CD8-positive, alpha-beta memory T cell (primary cell): ENCODE measurements around the gene NPAS3. TPM values are rescaled to one million over a fixed set of nuclear protein-coding genes. Genes with fewer than 3 reads are reported as not detected.
A peak's percentile ranks its signal among the peaks of the same experiment; 100 is the strongest.

Source experiments
- CTCF ChIA-PET: fragments of 350-600 bp; sonication (Branson Sonifier 250); formaldehyde crosslinking; loops from one replicate; lab custom pipeline; 2021; ENCODE audit warnings: antibody characterized with exemption; lab: Charles Lee
- POLR2A ChIA-PET: fragments of 350-600 bp; sonication (Branson Sonifier 250); formaldehyde crosslinking; loops from one replicate; lab custom pipeline; 2021; ENCODE audit warnings: antibody characterized with exemption; lab: Charles Lee
- DNase-seq, 5 donors: peaks; one replicate each; pipeline versions ENCODE4 v3.0.0 to v3.0.0-alpha.2; 2020 to 2022; ENCODE audit warnings: mixed read lengths in 1 of 5
- H3K27ac ChIP-seq: one replicate; pipeline ENCODE4 v1.7.0; 2013; ENCODE audit warnings: low read depth, mild to moderate bottlenecking, low read length, moderate library complexity
- H3K27me3 ChIP-seq: 2 replicates; pipeline ENCODE4 v1.7.0; 2013; ENCODE audit warnings: low read length, mild to moderate bottlenecking; ENCODE audit not compliant: insufficient read depth, poor library complexity, severe bottlenecking
- H3K36me3 ChIP-seq: 2 replicates; pipeline ENCODE4 v1.7.0; 2013; ENCODE audit warnings: mild to moderate bottlenecking, low read length, moderate library complexity; ENCODE audit not compliant: insufficient read depth
- H3K4me1 ChIP-seq: 2 replicates; pipeline ENCODE4 v1.7.0; 2013; ENCODE audit warnings: mild to moderate bottlenecking, low read length, moderate library complexity; ENCODE audit not compliant: insufficient read depth
- H3K4me3 ChIP-seq: 2 replicates; pipeline ENCODE4 v1.7.0; 2013; ENCODE audit warnings: mild to moderate bottlenecking, low read length
- H3K9me3 ChIP-seq: 2 replicates; pipeline ENCODE4 v1.7.0; 2013; ENCODE audit warnings: mild to moderate bottlenecking, low read length
- H3K27ac Mint-ChIP-seq, 8 donors: one replicate each; pipeline ENCODE4 v1.8.0; 2020 to 2021; ENCODE audit warnings: mixed read lengths in 8 of 8, mild to moderate bottlenecking in 6 of 8, inconsistent platforms in 3 of 8, moderate library complexity in 3 of 8
- H3K27me3 Mint-ChIP-seq, 2 donors: one replicate each; pipeline ENCODE4 v1.8.0; 2020 to 2021; ENCODE audit warnings: mixed read lengths in 2 of 2, mild to moderate bottlenecking in 1 of 2, moderate library complexity in 1 of 2
- H3K36me3 Mint-ChIP-seq, 3 donors: one replicate each; pipeline ENCODE4 v1.8.0; 2020 to 2021; ENCODE audit warnings: mixed read lengths in 3 of 3, inconsistent platforms in 1 of 3, mild to moderate bottlenecking in 1 of 3
- H3K4me1 Mint-ChIP-seq, 3 donors: one replicate each; pipeline ENCODE4 v1.8.0; 2020 to 2021; ENCODE audit warnings: mixed read lengths in 3 of 3, inconsistent platforms in 1 of 3, mild to moderate bottlenecking in 1 of 3
- H3K4me3 Mint-ChIP-seq, 7 donors: one replicate each; pipeline ENCODE4 v1.8.0; 2020 to 2021; ENCODE audit warnings: mixed read lengths in 7 of 7, mild to moderate bottlenecking in 6 of 7, moderate library complexity in 4 of 7, inconsistent platforms in 2 of 7
- H3K9me3 Mint-ChIP-seq, 5 donors: one replicate each; pipeline ENCODE4 v1.8.0; 2020 to 2022; ENCODE audit warnings: mixed read lengths in 5 of 5, mild to moderate bottlenecking in 3 of 5, moderate library complexity in 2 of 5, inconsistent platforms in 1 of 5
- polyA plus RNA-seq: library from polyadenylated mRNA; unstranded; fragments of 300-500 nt; fragmentation: Illumina TruSeq; gene quantifications from one replicate; pipeline ENCODE4 v1.2.3, GENCODE V29; 2021
- total RNA-seq, 2 experiments: library from RNA; stranded (reverse); gene quantifications; one replicate each; pipeline ENCODE4 v1.2.3, GENCODE V29; 2021

NPAS3 gene
- total and polyA plus RNA-seq, 3 experiments from 2014 or later, result not detected

- Histone ChIP-seq H3K4me1 (no peaks in the 10 kb centered on the region), H3K27ac (no peak overlapping the region), H3K4me3 (no peak overlapping the region), H3K36me3 (no peaks in the 10 kb centered on the region), H3K27me3 (no peaks in the 10 kb centered on the region), H3K9me3 (no peaks in the 10 kb centered on the region)
- Mint-ChIP-seq H3K27me3 (peaks cover 0 to 2% of the 10 kb centered on the region in 2 donors), H3K4me3 (no peak overlapping the region), H3K4me1 (no peaks in the 10 kb centered on the region), H3K9me3 (peaks cover 0 to 10% (median 4%) of the 10 kb centered on the region in 5 donors), H3K36me3 (no peaks in the 10 kb centered on the region), H3K27ac (no peak overlapping the region)
- POLR2A ChIA-PET, result no interaction called here
- CTCF ChIA-PET, result no interaction called here
- no peak for DNase-seq
Measured at GRCh38 chr14:33486332-33486890, 547.7 kb downstream of the NPAS3 start.

GRCh38 chr14:33488582-33488981, 549.9 kb downstream of the NPAS3 start:
- no peak for DNase-seq
- Histone ChIP-seq H3K4me1 (no peaks in the 10 kb centered on the region), H3K36me3 (no peaks in the 10 kb centered on the region), H3K9me3 (no peaks in the 10 kb centered on the region), H3K4me3 (no peak overlapping the region), H3K27ac (no peak overlapping the region), H3K27me3 (no peaks in the 10 kb centered on the region)
- no peaks in the 10 kb centered on the region for H3K36me3 Mint-ChIP-seq
- H3K27me3 Mint-ChIP-seq, result no peaks in the 10 kb centered on the region
- ChIA-PET POLR2A (no interaction called here), CTCF (no interaction called here)
- H3K4me1 Mint-ChIP-seq, result no peaks in the 10 kb centered on the region
- H3K4me3 Mint-ChIP-seq, result no peak overlapping the region
- no peak overlapping the region for H3K27ac Mint-ChIP-seq
- H3K9me3 Mint-ChIP-seq, result peaks cover 3 to 14% (median 5%) of the 10 kb centered on the region in 5 donors

- ChIA-PET CTCF (no interaction called here), POLR2A (no interaction called here)
- H3K36me3 Mint-ChIP-seq, result no peaks in the 10 kb centered on the region
- H3K4me1 ChIP-seq, result no peaks in the 10 kb centered on the region
- H3K9me3 ChIP-seq, result no peaks in the 10 kb centered on the region
- peaks cover under 1 to 15% (median 11%) of the 10 kb centered on the region in 5 donors for H3K9me3 Mint-ChIP-seq
- H3K27me3 Mint-ChIP-seq, result no peaks in the 10 kb centered on the region
- no peaks in the 10 kb centered on the region for H3K27me3 ChIP-seq
- no peaks in the 10 kb centered on the region for H3K4me1 Mint-ChIP-seq
- no peak overlapping the region for H3K4me3 ChIP-seq
- no peak overlapping the region for H3K4me3 Mint-ChIP-seq
- no peak for DNase-seq
- H3K27ac ChIP-seq, result no peak overlapping the region
- H3K27ac Mint-ChIP-seq, result no peak overlapping the region
- H3K36me3 ChIP-seq, result no peaks in the 10 kb centered on the region
Measured at GRCh38 chr14:33490555-33490954, 551.9 kb downstream of the NPAS3 start.

GRCh38 chr14:33491112-33491511, 552.4 kb downstream of the NPAS3 start:
- Histone ChIP-seq H3K9me3 (no peaks in the 10 kb centered on the region), H3K36me3 (no peaks in the 10 kb centered on the region), H3K27ac (no peak overlapping the region), H3K4me3 (no peak overlapping the region), H3K27me3 (no peaks in the 10 kb centered on the region), H3K4me1 (no peaks in the 10 kb centered on the region)
- POLR2A ChIA-PET, result no interaction called here
- Mint-ChIP-seq H3K27ac (no peak overlapping the region), H3K4me1 (no peaks in the 10 kb centered on the region), H3K4me3 (no peak overlapping the region), H3K9me3 (peaks cover 5 to 15% (median 14%) of the 10 kb centered on the region in 5 donors), H3K36me3 (no peaks in the 10 kb centered on the region), H3K27me3 (no peaks in the 10 kb centered on the region)
- CTCF ChIA-PET, result no interaction called here
- DNase-seq, result no peak

GRCh38 chr14:33492491-33492890, 553.8 kb downstream of the NPAS3 start:
- Histone ChIP-seq H3K4me3 (no peak overlapping the region), H3K36me3 (no peaks in the 10 kb centered on the region), H3K27ac (no peak overlapping the region), H3K27me3 (no peaks in the 10 kb centered on the region), H3K9me3 (no peaks in the 10 kb centered on the region), H3K4me1 (no peaks in the 10 kb centered on the region)
- Mint-ChIP-seq H3K4me1 (no peaks in the 10 kb centered on the region), H3K27me3 (peaks cover 0 to 1% of the 10 kb centered on the region in 2 donors), H3K36me3 (no peaks in the 10 kb centered on the region), H3K9me3 (peaks cover 5 to 20% (median 14%) of the 10 kb centered on the region in 5 donors), H3K4me3 (no peak overlapping the region), H3K27ac (no peak overlapping the region)
- POLR2A ChIA-PET, result no interaction called here
- DNase-seq, result no peak
- CTCF ChIA-PET, result no interaction called here

GRCh38 chr14:33493266-33493665, 554.6 kb downstream of the NPAS3 start:
- peaks cover 8 to 22% (median 15%) of the 10 kb centered on the region in 5 donors for H3K9me3 Mint-ChIP-seq
- POLR2A ChIA-PET, result no interaction called here
- no peak overlapping the region for H3K4me3 Mint-ChIP-seq
- Histone ChIP-seq H3K27ac (no peak overlapping the region), H3K9me3 (no peaks in the 10 kb centered on the region), H3K4me3 (no peak overlapping the region), H3K4me1 (no peaks in the 10 kb centered on the region), H3K36me3 (no peaks in the 10 kb centered on the region), H3K27me3 (no peaks in the 10 kb centered on the region)
- no peaks in the 10 kb centered on the region for H3K4me1 Mint-ChIP-seq
- CTCF ChIA-PET, result no interaction called here
- peaks cover 0 to 1% of the 10 kb centered on the region in 2 donors for H3K27me3 Mint-ChIP-seq
- H3K36me3 Mint-ChIP-seq, result no peaks in the 10 kb centered on the region
- no peak for DNase-seq
- H3K27ac Mint-ChIP-seq, result peak overlapping the region in 1 of 8 donors; percentile 90

- H3K4me1 Mint-ChIP-seq, result no peaks in the 10 kb centered on the region
- H3K36me3 Mint-ChIP-seq, result no peaks in the 10 kb centered on the region
- no peak overlapping the region for H3K27ac ChIP-seq
- no peaks in the 10 kb centered on the region for H3K9me3 ChIP-seq
- H3K9me3 Mint-ChIP-seq, result peaks cover 8 to 22% (median 15%) of the 10 kb centered on the region in 5 donors
- H3K4me1 ChIP-seq, result no peaks in the 10 kb centered on the region
- no peak overlapping the region for H3K4me3 Mint-ChIP-seq
- no peaks in the 10 kb centered on the region for H3K27me3 ChIP-seq
- POLR2A ChIA-PET, result no interaction called here
- peaks cover 0 to 1% of the 10 kb centered on the region in 2 donors for H3K27me3 Mint-ChIP-seq
- CTCF ChIA-PET, result no interaction called here
- no peak for DNase-seq
- H3K27ac Mint-ChIP-seq, result no peak overlapping the region
- H3K4me3 ChIP-seq, result no peak overlapping the region
- no peaks in the 10 kb centered on the region for H3K36me3 ChIP-seq
Measured at GRCh38 chr14:33493990-33494389, 555.3 kb downstream of the NPAS3 start.

- DNase-seq, result no peak
- peaks cover 0 to 1% of the 10 kb centered on the region in 2 donors for H3K27me3 Mint-ChIP-seq
- no peaks in the 10 kb centered on the region for H3K9me3 ChIP-seq
- H3K27ac ChIP-seq, result no peak overlapping the region
- no peaks in the 10 kb centered on the region for H3K4me1 ChIP-seq
- H3K27me3 ChIP-seq, result no peaks in the 10 kb centered on the region
- H3K36me3 Mint-ChIP-seq, result no peaks in the 10 kb centered on the region
- H3K4me1 Mint-ChIP-seq, result no peaks in the 10 kb centered on the region
- POLR2A ChIA-PET, result no interaction called here
- H3K4me3 Mint-ChIP-seq, result no peak overlapping the region
- H3K36me3 ChIP-seq, result no peaks in the 10 kb centered on the region
- no peak overlapping the region for H3K27ac Mint-ChIP-seq
- H3K9me3 Mint-ChIP-seq, result peaks cover 4 to 22% (median 10%) of the 10 kb centered on the region in 5 donors
- CTCF ChIA-PET, result no interaction called here
- no peak overlapping the region for H3K4me3 ChIP-seq
Measured at GRCh38 chr14:33499687-33500086, 561.0 kb downstream of the NPAS3 start.
